NCI-H345 (cell line): ENCODE data around the gene NCSTN.

Source experiments
- DNase-seq: peaks from one replicate; lab custom pipeline; 2025; lab: John Stamatoyannopoulos, UW

NCSTN gene

GRCh38 chr1:160406131-160406968, 63.2 kb downstream of the NCSTN start:
- DNase-seq, result no peak

- no peak for DNase-seq
Observed at GRCh38 chr1:160407839-160408801, 64.9 kb downstream of the NCSTN start.
